ENCODE data around the gene DLGAP1. TPM values are rescaled to one million over a fixed set of nuclear protein-coding genes. Genes with fewer than 3 reads are reported as not detected.

The DLGAP1 gene
- total RNA-seq, 3 donors from 2014 or later (not counting 1 experiment from before 2014, with no cell fraction given): not detected

GRCh38 chr18:3950668-3951404 is 504.3 kb downstream of the DLGAP1 start:
- intact Hi-C loops (cut with micrococcal nuclease): no loop called here
- Histone ChIP-seq H3K4me1 (ENCODE audit: control insufficient read depth, insufficient read depth, low read length) (no peaks in the 10 kb centered on the region), H3K4me3 (ENCODE audit: low read length) (no peak overlapping the region), H3K36me3 (ENCODE audit: control insufficient read depth, insufficient read depth, low read length) (no peaks in the 10 kb centered on the region), H3K27ac (ENCODE audit: low read length) (no peak overlapping the region), H3K27me3 (ENCODE audit: control insufficient read depth, insufficient read depth, low read length) (no peaks in the 10 kb centered on the region), H3K9me3 (ENCODE audit: control insufficient read depth, insufficient read depth, low read length) (no peaks in the 10 kb centered on the region)
- no peak overlapping the region for H3K27ac Mint-ChIP-seq
- ATAC-seq (no peak), DNase-seq (no peak)
- peaks cover 6 to 8% of the 10 kb centered on the region in 2 donors for H3K27me3 Mint-ChIP-seq (ENCODE audit: low read depth in 2 of 2)
- 86% methylated on average over 2 of the region's 3 CpGs for WGBS (ENCODE audit: insufficient coverage)
- no peak for TF ChIP-seq CTCF (IDR thresholded peaks at IDR 0.05)
- peaks cover 0 to 6% of the 10 kb centered on the region in 2 donors for H3K9me3 Mint-ChIP-seq
- H3K4me3 Mint-ChIP-seq: no peak overlapping the region
- no peaks in the 10 kb centered on the region for H3K4me1 Mint-ChIP-seq
- no peaks in the 10 kb centered on the region for H3K36me3 Mint-ChIP-seq

GRCh38 chr18:3948958-3949357 is 506.1 kb downstream of the DLGAP1 start:
- no peaks in the 10 kb centered on the region for H3K4me1 ChIP-seq (ENCODE audit: control insufficient read depth, insufficient read depth, low read length)
- H3K27ac ChIP-seq (ENCODE audit: low read length): no peak overlapping the region
- Mint-ChIP-seq H3K36me3 (no peaks in the 10 kb centered on the region), H3K9me3 (peaks cover 0 to 6% of the 10 kb centered on the region in 2 donors), H3K27me3 (ENCODE audit: low read depth in 2 of 2) (peaks cover 3 to 6% of the 10 kb centered on the region in 2 donors), H3K4me1 (no peaks in the 10 kb centered on the region), H3K27ac (no peak overlapping the region), H3K4me3 (no peak overlapping the region)
- no peaks in the 10 kb centered on the region for H3K36me3 ChIP-seq (ENCODE audit: control insufficient read depth, insufficient read depth, low read length)
- DNase-seq (no peak), ATAC-seq (no peak)
- no peaks in the 10 kb centered on the region for H3K9me3 ChIP-seq (ENCODE audit: control insufficient read depth, insufficient read depth, low read length)
- intact Hi-C loops (cut with micrococcal nuclease): no loop called here
- no peaks in the 10 kb centered on the region for H3K27me3 ChIP-seq (ENCODE audit: control insufficient read depth, insufficient read depth, low read length)
- no peak overlapping the region for H3K4me3 ChIP-seq (ENCODE audit: low read length)
- TF ChIP-seq CTCF (IDR thresholded peaks at IDR 0.05): no peak

DNA sequence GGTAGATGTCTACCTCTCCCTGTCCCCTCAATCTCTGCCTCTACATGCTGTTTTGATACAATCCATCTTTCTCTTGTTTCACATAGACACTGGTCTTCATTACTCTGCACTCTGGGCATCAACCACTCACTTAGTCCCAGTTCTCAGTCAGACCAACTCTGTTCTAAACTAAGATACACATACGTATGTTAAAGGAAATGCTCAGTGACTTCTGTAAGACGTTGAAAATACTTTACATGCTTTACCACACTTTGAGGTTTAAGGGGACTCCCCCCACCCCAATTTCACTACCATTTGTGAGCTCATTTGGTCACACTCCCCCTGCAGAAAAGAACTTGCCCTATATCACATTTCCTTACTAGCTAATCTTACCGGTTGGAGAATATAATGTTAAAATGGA is 507.7 kb downstream of the DLGAP1 start:
- no peak for ATAC-seq
- Mint-ChIP-seq H3K4me3 (no peak overlapping the region), H3K4me1 (no peaks in the 10 kb centered on the region), H3K27ac (no peak overlapping the region), H3K27me3 (ENCODE audit: low read depth in 2 of 2) (peaks cover 3 to 6% of the 10 kb centered on the region in 2 donors), H3K9me3 (peaks cover 0 to 6% of the 10 kb centered on the region in 2 donors), H3K36me3 (no peaks in the 10 kb centered on the region)
- intact Hi-C loops (cut with micrococcal nuclease): no loop called here
- TF ChIP-seq CTCF (IDR thresholded peaks at IDR 0.05): no peak
- no peak overlapping the region for H3K4me3 ChIP-seq (ENCODE audit: low read length)
- DNase-seq: no peak
- H3K4me1 ChIP-seq (ENCODE audit: control insufficient read depth, insufficient read depth, low read length): no peaks in the 10 kb centered on the region
- H3K9me3 ChIP-seq (ENCODE audit: control insufficient read depth, insufficient read depth, low read length): no peaks in the 10 kb centered on the region
- WGBS (ENCODE audit: insufficient coverage): 71% methylated on average over 2 of the region's 3 CpGs
- H3K27me3 ChIP-seq (ENCODE audit: control insufficient read depth, insufficient read depth, low read length): no peaks in the 10 kb centered on the region
- H3K27ac ChIP-seq (ENCODE audit: low read length): no peak overlapping the region
- no peaks in the 10 kb centered on the region for H3K36me3 ChIP-seq (ENCODE audit: control insufficient read depth, insufficient read depth, low read length)

DNA sequence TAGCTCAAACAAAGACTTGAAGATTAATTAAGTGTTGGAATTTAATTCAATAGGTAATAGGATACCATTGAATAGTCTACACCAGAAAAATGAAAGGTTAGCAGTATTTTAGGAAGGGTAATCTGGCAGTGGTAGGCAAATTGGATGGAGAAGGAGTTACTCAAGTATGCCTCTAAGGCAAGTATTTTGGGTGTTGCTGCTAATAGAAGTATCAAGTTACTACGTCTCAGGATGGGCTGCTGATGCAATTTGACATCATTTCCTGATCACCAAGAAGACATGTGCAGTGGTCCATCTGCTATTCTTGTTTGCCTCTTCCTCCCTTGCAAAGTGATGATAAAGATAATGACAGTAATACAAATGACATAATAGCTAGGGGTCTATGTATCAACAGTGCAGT is 519.8 kb downstream of the DLGAP1 start:
- H3K27ac ChIP-seq (ENCODE audit: low read length): no peak overlapping the region
- no peak overlapping the region for H3K4me3 ChIP-seq (ENCODE audit: low read length)
- no peak overlapping the region for H3K27ac Mint-ChIP-seq
- H3K27me3 Mint-ChIP-seq (ENCODE audit: low read depth in 2 of 2): peaks cover 0 to 3% of the 10 kb centered on the region in 2 donors
- no peak for DNase-seq
- peaks cover 3 to 8% of the 10 kb centered on the region in 2 donors for H3K9me3 Mint-ChIP-seq
- no peak for ATAC-seq
- no peaks in the 10 kb centered on the region for H3K4me1 ChIP-seq (ENCODE audit: control insufficient read depth, insufficient read depth, low read length)
- intact Hi-C loops (cut with micrococcal nuclease): no loop called here
- H3K9me3 ChIP-seq (ENCODE audit: control insufficient read depth, insufficient read depth, low read length): no peaks in the 10 kb centered on the region
- H3K36me3 ChIP-seq (ENCODE audit: control insufficient read depth, insufficient read depth, low read length): no peaks in the 10 kb centered on the region
- no peak overlapping the region for H3K4me3 Mint-ChIP-seq
- 91% methylated on average over 1 of the region's 1 CpG for WGBS (ENCODE audit: insufficient coverage)
- no peak for TF ChIP-seq CTCF (IDR thresholded peaks at IDR 0.05)
- no peaks in the 10 kb centered on the region for H3K27me3 ChIP-seq (ENCODE audit: control insufficient read depth, insufficient read depth, low read length)
- H3K4me1 Mint-ChIP-seq: no peaks in the 10 kb centered on the region
- H3K36me3 Mint-ChIP-seq: no peaks in the 10 kb centered on the region
